Heart right ventricle (tissue), 16 donors: ENCODE results near the gene ZNF888. TPM values are rescaled to one million over a fixed set of nuclear protein-coding genes. Genes with fewer than 3 reads are reported as not detected.
"Not testable (repeated sequence)": the region's sequence is repeated elsewhere in the genome, so short reads cannot be mapped to it uniquely, and the experiment has no call there.

Experiments
- ATAC-seq, 8 donors: fragments of 200-7000 bp; cut with Tn5 transposase; one replicate each; pipeline ENCODE4 v1.9.1; 2020; ENCODE audit warnings: mild to moderate bottlenecking in 8 of 8, moderate library complexity in 8 of 8, moderate number of reproducible peaks in 1 of 8
- DNase-seq, 2 donors: peaks; one replicate each; pipeline ENCODE4 v3.0.0-alpha.2; 2020
- H3K27ac ChIP-seq, 10 donors: fragments of 200-600 bp; sonication (generic) in 2 of 10; one replicate each; pipeline versions ENCODE4 v1.5.0 to v1.8.0; 2020 to 2022; ENCODE audit warnings: mild to moderate bottlenecking in 3 of 10
- H3K27me3 ChIP-seq, 7 donors: fragments of 200-600 bp; one replicate each; pipeline ENCODE4 v1.8.0; 2021 to 2022; ENCODE audit warnings: mild to moderate bottlenecking in 2 of 7
- H3K36me3 ChIP-seq, 9 donors: fragments of 200-600 bp; sonication (generic) in 1 of 9; one replicate each; pipeline versions ENCODE4 v1.5.0 to v1.8.0; 2020 to 2022; ENCODE audit warnings: mild to moderate bottlenecking in 2 of 9
- H3K4me1 ChIP-seq, 9 donors: fragments of 200-600 bp; sonication (generic) in 1 of 9; one replicate each; pipeline versions ENCODE4 v1.5.0 to v1.8.0; 2020 to 2022; ENCODE audit warnings: mild to moderate bottlenecking in 4 of 9
- H3K4me3 ChIP-seq, 10 donors: fragments of 200-600 bp; sonication (generic) in 2 of 10; one replicate each; pipeline versions ENCODE4 v1.5.0 to v1.8.0; 2020 to 2022; ENCODE audit warnings: mild to moderate bottlenecking in 7 of 10, moderate library complexity in 2 of 10
- H3K9me3 ChIP-seq, 11 donors: fragments of 200-600 bp in 10 of 11; sonication (generic) in 2 of 11; one replicate each; pipeline versions ENCODE4 v1.5.0 to v1.8.0; 2013 to 2022; ENCODE audit warnings: mild to moderate bottlenecking in 2 of 11, control low read depth in 1 of 11, moderate library complexity in 1 of 11
- CTCF ChIP-seq, 9 donors: fragments of 200-600 bp; sonication (generic) in 2 of 9; IDR thresholded peaks; one replicate each; pipeline versions ENCODE4 v1.5.0 to v1.8.0; 2021 to 2022; ENCODE audit warnings: antibody characterized with exemption in 9 of 9, mild to moderate bottlenecking in 5 of 9, moderate library complexity in 1 of 9
- WGBS, 2 donors: extraction: QIAGEN DNeasy Blood & Tissue Kit; methylation state at CpG; one replicate each; pipeline ENCODE4 v1.1.7; 2013; ENCODE audit warnings: inconsistent platforms in 1 of 2; 5-methylcytosine and 5-hydroxymethylcytosine counted together
- intact Hi-C, 10 donors: fragments of 100-400 bp; cut with DNase I; formaldehyde crosslinking; loops; one replicate each; pipeline versions ENCODE4 v1.11.1 to v1.14.2; 2022
- polyA plus RNA-seq, 2 donors: library from polyadenylated mRNA; stranded (reverse); fragments of 200-250 nt; gene quantifications; one replicate each; pipeline ENCODE4 v1.2.3, GENCODE V29; 2013
- total RNA-seq, 10 donors: library from RNA; stranded (reverse); fragmentation: NEBNext Ultra II Directional in 3 of 10; extraction: Animal tissue kit (Norgen Biotek cat#: 25700) in 3 of 10; gene quantifications; one replicate each; pipeline versions ENCODE4 v1.2.1 to v1.2.4, GENCODE V29; 2021 to 2023
- donor health status: Arrhythmogenic right ventricular cardiomyopathy.
- donor health status: ischemic (EF 13 %, LVEDD 7.1; RV severe dilation, severe dysfunction).
- donor health status: healthy with polysubstance abuse.
- donor health status: DM: no; HTN: yes; CAD: no.
- donor health status: DM: no; HTN: no; CAD: no.
- donor health status: ischemic (EF 25% LVEDD 6.9; RV normal size, moderate dysfunction).
- donor health status: ischemic (EF 25% LVEDD 5.7; RV mildly dilated, moderate dysfunction).
- donor health status: healthy.
- donor health status: DM: yes; HTN: yes; CAD: no.
- donor health status: Ischemic cardiomyopathy.
- donor health status: ischemic (EF 35%, LVEDD 5.7; RV mildly dilated, moderate dysfunction).
- donor health status: nonischemic (EF 11% LVEDD 7.7; RV severe dilation, severe dysfunction).
- donor health status: DM: yes; HTN: yes; CAD: no.
- donor health status: PGD.
- donor health status: ischemic (EF 29% LVEDD 5.4; RV normal size, mild dysfunction).
- donor health status: nonischemic (EF 23%, LVEDD 6.1; RV moderate dilation, normal function).

ZNF888 gene
- total and polyA plus RNA-seq, 12 donors, result 0.70 to 2.3 (median 1.4) TPM

- 37 to 49% methylated on average over 18 of the region's 18 CpGs for WGBS, 2 donors
- ATAC-seq, result peak; percentile 49 to 82 (median 66)
Measured at GRCh38 chr19:52923778-52924593, 758 bp upstream of the ZNF888 start.

GRCh38 chr19:52917531-52917930, 5.7 kb downstream of the ZNF888 start:
- peaks cover 0 to 47% (median 5%) of the 10 kb centered on the region in 9 donors for H3K36me3 ChIP-seq
- 97 to 98% methylated on average over 5 of the region's 5 CpGs for WGBS, 2 donors
- DNase-seq, result no peak

More at GRCh38 chr19:52923778-52924593, 758 bp upstream of the ZNF888 start:
- H3K36me3 ChIP-seq, result peaks cover 0 to 14% (median 5%) of the 10 kb centered on the region in 9 donors
- H3K27me3 ChIP-seq, result no peaks in the 10 kb centered on the region
- no peak for TF ChIP-seq CTCF (IDR thresholded peaks at IDR 0.05)
- peak overlapping the region in 9 of 10 donors; percentile 14 to 90 (median 79) for H3K27ac ChIP-seq
- peaks cover 0 to 23% (median 13%) of the 10 kb centered on the region in 9 donors for H3K4me1 ChIP-seq
- H3K9me3 ChIP-seq, result no peaks in the 10 kb centered on the region
- DNase-seq, result peak; percentile 45 to 63
- intact Hi-C loops, result loop anchor here in 1 of 10 donors (2.0 kb wide), 1 partner anchor 19 kb away; no protein-coding TSS in a partner anchor
- peak overlapping the region; percentile 54 to 89 (median 75) for H3K4me3 ChIP-seq

GRCh38 chr19:52910648-52911047, 12.6 kb downstream of the ZNF888 start:
- peaks cover 0 to 48% (median 0%) of the 10 kb centered on the region in 11 donors for H3K9me3 ChIP-seq
- WGBS, 2 donors, result 96 to 100% methylated on average over 1 of the region's 1 CpG
- no peaks in the 10 kb centered on the region for H3K27me3 ChIP-seq
- no peak overlapping the region for H3K4me3 ChIP-seq
- TF ChIP-seq CTCF (IDR thresholded peaks at IDR 0.05), result no peak
- ATAC-seq (no peak), DNase-seq (no peak)
- H3K36me3 ChIP-seq, result peaks cover 0 to 87% (median 27%) of the 10 kb centered on the region in 9 donors
- intact Hi-C loops, result no loop called here
- H3K27ac ChIP-seq, result no peak overlapping the region
- no peaks in the 10 kb centered on the region for H3K4me1 ChIP-seq

More at GRCh38 chr19:52917531-52917930, 5.7 kb downstream of the ZNF888 start:
- TF ChIP-seq CTCF (IDR thresholded peaks at IDR 0.05), result no peak
- H3K27ac ChIP-seq, result no peak overlapping the region
- peaks cover 0 to 3% (median 0%) of the 10 kb centered on the region in 9 donors for H3K4me1 ChIP-seq
- intact Hi-C loops, result no loop called here
- H3K27me3 ChIP-seq, result no peaks in the 10 kb centered on the region
- no peak overlapping the region for H3K4me3 ChIP-seq
- H3K9me3 ChIP-seq, result no peaks in the 10 kb centered on the region
- ATAC-seq, result no peak

- 86 to 94% methylated on average over 16 of the region's 16 CpGs for WGBS, 2 donors
- ATAC-seq, result not testable (repeated sequence)
Measured at GRCh38 chr19:52904052-52904780, 19.0 kb downstream of the ZNF888 start.

More at GRCh38 chr19:52904052-52904780, 19.0 kb downstream of the ZNF888 start:
- intact Hi-C loops, H3K4me3 ChIP-seq, H3K27ac ChIP-seq, DNase-seq, H3K27me3 ChIP-seq, H3K4me1 ChIP-seq: not testable (repeated sequence)
- Histone ChIP-seq H3K36me3 (peaks cover 0 to 34% (median 23%) of the 10 kb centered on the region in 9 donors), H3K9me3 (peaks cover 0 to 36% (median 0%) of the 10 kb centered on the region in 11 donors)
